Natural killer cell (primary cell): ENCODE data around the gene HSD17B10. TPM values are rescaled to one million over a fixed set of nuclear protein-coding genes. Genes with fewer than 3 reads are reported as not detected.

Experiments used
- ATAC-seq, 3 donors: fragments of 150-1000 bp in 2 of 3; fragments of 200-7000 bp in 1 of 3; cut with Tn5 transposase; 1 replicate in 1 of 3; 2 replicates in 2 of 3; pipeline ENCODE4 v1.10.0; 2021; ENCODE audit warnings: mild to moderate bottlenecking in 2 of 3, moderate library complexity in 2 of 3
- DNase-seq, 2 donors: peaks; one replicate each; pipeline versions ENCODE4 v3.0.0 to v3.0.0-alpha.2; 2013 to 2021; ENCODE audit warnings: mixed read lengths in 1 of 2
- H3K27ac ChIP-seq: one replicate; pipeline ENCODE4 v1.5.1; 2013; ENCODE audit warnings: mild to moderate bottlenecking, low read length
- H3K27me3 ChIP-seq: one replicate; pipeline ENCODE4 v1.6.1; 2013; ENCODE audit warnings: low read length; ENCODE audit not compliant: control insufficient read depth, insufficient read depth
- H3K36me3 ChIP-seq: one replicate; pipeline ENCODE4 v1.6.1; 2013; ENCODE audit warnings: low read length; ENCODE audit not compliant: control insufficient read depth, insufficient read depth
- H3K4me1 ChIP-seq: one replicate; pipeline ENCODE4 v1.6.1; 2013; ENCODE audit warnings: low read length; ENCODE audit not compliant: control insufficient read depth, insufficient read depth
- H3K4me3 ChIP-seq: one replicate; pipeline ENCODE4 v1.5.1; 2013; ENCODE audit warnings: low read length
- H3K9me3 ChIP-seq: one replicate; pipeline ENCODE4 v1.6.1; 2013; ENCODE audit warnings: low read length; ENCODE audit not compliant: control insufficient read depth, insufficient read depth
- H3K27ac Mint-ChIP-seq, 2 donors: one replicate each; pipeline ENCODE4 v1.8.0; 2022; ENCODE audit warnings: mild to moderate bottlenecking in 2 of 2, mixed read lengths in 2 of 2, moderate library complexity in 1 of 2
- H3K27me3 Mint-ChIP-seq, 2 donors: one replicate each; pipeline ENCODE4 v1.8.0; 2022; ENCODE audit warnings: low read depth in 2 of 2, mixed read lengths in 2 of 2
- H3K36me3 Mint-ChIP-seq: one replicate; pipeline ENCODE4 v1.8.0; 2022; ENCODE audit warnings: mixed read lengths
- H3K4me1 Mint-ChIP-seq, 2 donors: one replicate each; pipeline ENCODE4 v1.8.0; 2022; ENCODE audit warnings: mixed read lengths in 2 of 2
- H3K4me3 Mint-ChIP-seq: one replicate; pipeline ENCODE4 v1.8.0; 2022; ENCODE audit warnings: mild to moderate bottlenecking, moderate library complexity, mixed read lengths
- H3K9me3 Mint-ChIP-seq, 2 donors: one replicate each; pipeline ENCODE4 v1.8.0; 2022; ENCODE audit warnings: mixed read lengths in 2 of 2
- WGBS: methylation state at CpG from one replicate; pipeline ENCODE4 v1.1.7; 2013; ENCODE audit warnings: missing lambda C conversion rate; ENCODE audit not compliant: insufficient coverage; 5-methylcytosine and 5-hydroxymethylcytosine counted together
- intact Hi-C: fragments of 100-400 bp; cut with micrococcal nuclease; formaldehyde crosslinking; loops from one replicate; pipeline ENCODE4 v1.14.2; 2022
- total RNA-seq, 4 donors: library from RNA; stranded (reverse); fragments of 120-200 nt in 1 of 4; gene quantifications; one replicate each; pipeline versions ENCODE4 v1.2.3 to v1.2.4, GENCODE V29; 2013 to 2022
- TF ChIP-seq, protein P1 (sequence below): fragments of 200-600 bp; IDR thresholded peaks from one replicate; pipeline ENCODE4 v1.8.0; 2022; ENCODE audit warnings: antibody characterized with exemption

The HSD17B10 gene
- total RNA-seq, 3 donors from 2014 or later (not counting 1 experiment from before 2014, with no cell fraction given) = 49.2 to 56.4 (median 54.3) TPM

DNA sequence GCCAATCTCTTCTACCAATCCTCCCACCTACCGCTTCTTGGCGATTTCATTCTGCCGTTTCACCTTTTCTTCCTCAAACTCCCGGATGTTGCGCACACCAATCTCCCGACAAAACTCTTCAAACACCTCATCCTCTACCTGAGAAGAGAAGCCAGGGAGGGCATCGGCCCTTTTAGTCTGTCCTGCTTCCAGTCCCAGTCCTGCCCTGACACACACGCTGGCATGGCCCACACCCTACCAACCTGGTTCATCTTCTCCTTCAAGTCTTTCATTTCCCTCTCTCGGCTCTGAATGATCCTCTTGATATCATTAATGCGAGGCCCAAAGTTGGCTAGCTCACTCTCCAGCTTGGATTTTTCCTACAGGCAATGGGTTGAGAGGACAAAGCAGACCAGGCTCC is 30.6 kb downstream of the HSD17B10 start:
- Histone ChIP-seq H3K27ac (no peak overlapping the region), H3K36me3 (peaks cover 56% of the 10 kb centered on the region), H3K9me3 (no peaks in the 10 kb centered on the region), H3K4me1 (no peaks in the 10 kb centered on the region), H3K4me3 (no peak overlapping the region), H3K27me3 (no peaks in the 10 kb centered on the region)
- peak overlapping the region in 1 of 2 donors; percentile 61 for H3K27ac Mint-ChIP-seq
- peaks cover 8% of the 10 kb centered on the region for H3K36me3 Mint-ChIP-seq
- ATAC-seq = no peak
- no peak for DNase-seq
- H3K4me1 Mint-ChIP-seq = no peaks in the 10 kb centered on the region
- 95% methylated on average over 9 of the region's 10 CpGs for WGBS
- H3K9me3 Mint-ChIP-seq = no peaks in the 10 kb centered on the region
- TF ChIP-seq, protein P1, sequence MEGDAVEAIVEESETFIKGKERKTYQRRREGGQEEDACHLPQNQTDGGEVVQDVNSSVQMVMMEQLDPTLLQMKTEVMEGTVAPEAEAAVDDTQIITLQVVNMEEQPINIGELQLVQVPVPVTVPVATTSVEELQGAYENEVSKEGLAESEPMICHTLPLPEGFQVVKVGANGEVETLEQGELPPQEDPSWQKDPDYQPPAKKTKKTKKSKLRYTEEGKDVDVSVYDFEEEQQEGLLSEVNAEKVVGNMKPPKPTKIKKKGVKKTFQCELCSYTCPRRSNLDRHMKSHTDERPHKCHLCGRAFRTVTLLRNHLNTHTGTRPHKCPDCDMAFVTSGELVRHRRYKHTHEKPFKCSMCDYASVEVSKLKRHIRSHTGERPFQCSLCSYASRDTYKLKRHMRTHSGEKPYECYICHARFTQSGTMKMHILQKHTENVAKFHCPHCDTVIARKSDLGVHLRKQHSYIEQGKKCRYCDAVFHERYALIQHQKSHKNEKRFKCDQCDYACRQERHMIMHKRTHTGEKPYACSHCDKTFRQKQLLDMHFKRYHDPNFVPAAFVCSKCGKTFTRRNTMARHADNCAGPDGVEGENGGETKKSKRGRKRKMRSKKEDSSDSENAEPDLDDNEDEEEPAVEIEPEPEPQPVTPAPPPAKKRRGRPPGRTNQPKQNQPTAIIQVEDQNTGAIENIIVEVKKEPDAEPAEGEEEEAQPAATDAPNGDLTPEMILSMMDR = no peak
- intact Hi-C loops = no loop called here
- H3K27me3 Mint-ChIP-seq = no peaks in the 10 kb centered on the region
- H3K4me3 Mint-ChIP-seq = no peak overlapping the region

DNA sequence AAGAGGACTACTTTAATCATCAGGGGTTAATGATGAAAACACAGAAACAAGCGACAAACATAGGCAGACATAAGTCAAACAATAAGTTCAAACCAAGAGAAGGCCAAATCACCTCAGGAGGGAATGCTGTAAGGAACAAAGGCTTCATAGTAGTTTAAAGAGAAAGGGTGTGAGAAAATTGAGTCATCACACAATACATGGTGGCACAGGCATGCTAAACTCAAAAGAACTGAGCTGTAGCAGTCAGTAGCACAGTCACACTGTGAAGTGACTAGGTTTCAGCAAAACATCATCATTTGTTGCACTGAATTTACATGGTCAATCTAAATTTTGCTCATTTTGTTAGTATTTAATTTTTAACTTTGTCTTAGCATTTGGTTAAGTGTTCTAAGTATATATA is 36.0 kb downstream of the HSD17B10 start:
- no peak overlapping the region for H3K4me3 Mint-ChIP-seq
- no peaks in the 10 kb centered on the region for H3K9me3 ChIP-seq
- no CpG with 5 or more reads among the region's 1 CpG for WGBS
- DNase-seq (no peak), ATAC-seq (no peak)
- no peak overlapping the region for H3K4me3 ChIP-seq
- TF ChIP-seq, protein P1 = no peak
- intact Hi-C loops = no loop called here
- no peaks in the 10 kb centered on the region for H3K9me3 Mint-ChIP-seq
- peaks cover 0 to 6% of the 10 kb centered on the region in 2 donors for H3K4me1 Mint-ChIP-seq
- no peaks in the 10 kb centered on the region for H3K27me3 Mint-ChIP-seq
- H3K36me3 ChIP-seq = peaks cover 21% of the 10 kb centered on the region
- no peak overlapping the region for H3K27ac Mint-ChIP-seq
- H3K27ac ChIP-seq = no peak overlapping the region
- no peaks in the 10 kb centered on the region for H3K27me3 ChIP-seq
- no peaks in the 10 kb centered on the region for H3K4me1 ChIP-seq
- peaks cover 12% of the 10 kb centered on the region for H3K36me3 Mint-ChIP-seq

DNA sequence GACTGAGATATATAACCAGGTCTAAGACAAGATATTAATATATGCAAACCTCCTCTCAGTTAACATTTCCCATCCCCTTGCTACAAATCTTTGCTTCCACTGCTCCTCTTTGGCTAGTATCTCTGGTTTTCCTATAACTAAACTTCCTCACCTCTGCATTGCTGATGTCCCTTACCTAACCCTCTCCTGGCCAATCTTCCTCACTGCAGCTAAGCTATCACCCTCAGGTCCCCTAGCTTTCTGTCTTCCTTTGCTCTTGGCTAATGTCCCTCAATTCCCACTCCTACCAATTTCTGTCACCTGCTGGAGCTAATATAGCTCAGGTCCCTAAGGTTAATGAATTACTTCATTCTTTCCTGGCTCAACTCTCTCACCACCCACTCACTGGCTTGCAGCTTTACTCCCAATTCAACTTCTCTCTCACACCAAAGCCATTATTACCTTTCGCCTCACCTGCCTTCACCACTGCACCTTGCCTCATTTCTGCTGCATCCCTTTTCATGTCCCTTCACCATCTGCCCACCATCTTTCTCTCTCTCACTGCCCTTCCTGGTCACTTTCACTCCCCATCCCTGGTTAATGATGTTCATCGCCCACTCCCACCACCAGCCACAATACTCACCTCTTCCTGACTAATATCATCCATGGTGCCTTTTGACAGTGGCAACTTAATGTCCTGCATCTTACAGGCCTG is 38.4 kb downstream of the HSD17B10 start:
- Mint-ChIP-seq H3K27me3 (no peaks in the 10 kb centered on the region), H3K27ac (peak overlapping the region in 1 of 2 donors; percentile 68), H3K36me3 (peaks cover 17% of the 10 kb centered on the region), H3K4me3 (no peak overlapping the region), H3K4me1 (peaks cover 0 to 6% of the 10 kb centered on the region in 2 donors), H3K9me3 (no peaks in the 10 kb centered on the region)
- TF ChIP-seq, protein P1 = no peak
- H3K4me3 ChIP-seq = no peak overlapping the region
- H3K27me3 ChIP-seq = no peaks in the 10 kb centered on the region
- WGBS = 97% methylated on average over 2 of the region's 2 CpGs
- H3K9me3 ChIP-seq = no peaks in the 10 kb centered on the region
- ATAC-seq (no peak), DNase-seq (no peak)
- peaks cover 17% of the 10 kb centered on the region for H3K36me3 ChIP-seq
- intact Hi-C loops = no loop called here
- H3K27ac ChIP-seq = no peak overlapping the region
- no peaks in the 10 kb centered on the region for H3K4me1 ChIP-seq
